Stimulated activated CD8-positive, alpha-beta memory T cell treated with anti-CD3 and anti-CD28 coated beads, Interleukin-15, amount 100 ng/mL, for 24 hours (primary cell): ENCODE data around the gene RNF14.
"Not testable (repeated sequence)": the region's sequence is repeated elsewhere in the genome, so short reads cannot be mapped to it uniquely, and the experiment has no call there.

Experiments
- DNase-seq: peaks from one replicate; pipeline ENCODE4 v3.0.0-alpha.2; 2020; ENCODE audit warnings: low read depth

The RNF14 gene

DNA sequence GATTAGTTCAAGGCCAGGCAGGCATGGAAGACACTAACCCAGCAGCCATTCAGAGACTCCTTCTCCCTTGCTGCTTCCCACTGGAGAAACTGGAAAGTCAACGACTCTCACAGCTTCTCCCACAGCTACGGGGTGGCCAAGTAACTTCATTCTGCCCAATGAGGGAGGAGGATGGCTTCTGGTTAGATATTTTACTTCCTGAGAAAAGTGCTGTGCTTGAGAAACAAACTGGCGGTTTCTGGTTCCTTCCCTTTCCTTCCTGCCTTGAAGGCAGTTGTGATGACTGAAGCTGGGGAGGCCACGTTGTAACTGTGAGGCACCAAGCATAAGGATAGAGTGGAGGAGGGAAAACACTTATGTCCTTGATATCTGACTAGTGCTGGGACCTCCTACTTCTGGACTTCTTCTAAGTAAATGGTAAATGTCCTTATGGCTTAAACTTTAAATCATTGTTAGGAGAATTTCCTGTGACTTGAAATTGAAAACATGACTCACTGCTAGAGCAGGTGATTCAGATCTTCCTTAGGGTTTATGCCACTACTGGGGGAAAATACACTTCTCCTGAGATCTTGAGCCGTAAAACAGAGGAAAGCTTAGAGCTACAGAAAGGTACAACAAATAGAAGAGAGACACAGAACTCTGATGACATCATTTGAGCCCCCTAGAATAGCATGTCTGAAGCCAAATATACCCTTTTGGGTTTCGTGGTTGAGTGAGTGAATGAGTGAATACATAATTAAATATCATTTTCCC lies 47.1 kb downstream of the RNF14 start:
- DNase-seq: no peak

DNA sequence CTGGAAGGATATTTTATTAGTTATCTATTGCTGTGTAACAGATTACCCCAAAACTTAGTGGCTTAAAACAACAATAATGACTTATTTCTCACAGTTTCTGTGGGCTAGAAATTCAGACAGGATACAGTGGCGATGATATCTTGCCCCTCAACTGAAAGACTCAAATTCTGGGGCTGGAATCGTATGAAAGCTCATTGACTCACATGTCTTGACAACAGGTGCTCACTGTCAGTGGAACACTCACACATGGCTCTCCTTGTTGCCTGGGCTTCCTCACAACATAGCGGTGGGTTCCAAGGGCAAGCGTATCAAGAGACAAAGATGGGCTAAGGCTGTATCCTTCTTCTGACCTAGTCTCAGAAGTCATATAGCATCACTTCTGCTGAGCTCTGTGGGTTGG lies 47.7 kb downstream of the RNF14 start:
- no peak for DNase-seq

DNA sequence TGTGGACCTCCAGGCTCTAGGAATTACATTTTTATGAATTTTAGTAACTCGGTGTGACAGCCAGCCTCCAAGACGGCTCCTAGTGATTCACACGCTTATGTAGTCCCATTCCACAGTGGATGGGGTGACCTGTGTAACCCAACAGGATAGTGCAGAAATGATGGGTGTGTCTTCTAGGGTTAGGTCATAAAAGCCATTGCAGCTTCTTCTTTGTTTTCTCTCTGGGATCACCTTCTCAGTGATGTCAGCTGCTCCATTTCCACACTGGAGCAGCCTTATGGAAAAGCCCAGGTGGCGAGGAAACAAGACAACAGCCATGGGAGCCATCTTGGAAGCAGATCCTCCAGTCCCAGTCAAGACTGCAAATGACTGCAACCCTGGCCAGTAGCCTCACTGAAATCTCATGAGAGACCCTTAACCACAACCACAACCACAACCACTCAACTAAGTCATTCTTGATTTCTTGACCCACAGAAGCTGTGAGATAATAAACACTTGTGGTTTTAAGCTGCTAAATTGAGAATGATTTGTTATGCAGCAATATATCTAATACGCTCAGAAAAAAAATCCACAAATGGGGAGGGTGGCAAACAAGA lies 49.0 kb downstream of the RNF14 start:
- no peak for DNase-seq

DNA sequence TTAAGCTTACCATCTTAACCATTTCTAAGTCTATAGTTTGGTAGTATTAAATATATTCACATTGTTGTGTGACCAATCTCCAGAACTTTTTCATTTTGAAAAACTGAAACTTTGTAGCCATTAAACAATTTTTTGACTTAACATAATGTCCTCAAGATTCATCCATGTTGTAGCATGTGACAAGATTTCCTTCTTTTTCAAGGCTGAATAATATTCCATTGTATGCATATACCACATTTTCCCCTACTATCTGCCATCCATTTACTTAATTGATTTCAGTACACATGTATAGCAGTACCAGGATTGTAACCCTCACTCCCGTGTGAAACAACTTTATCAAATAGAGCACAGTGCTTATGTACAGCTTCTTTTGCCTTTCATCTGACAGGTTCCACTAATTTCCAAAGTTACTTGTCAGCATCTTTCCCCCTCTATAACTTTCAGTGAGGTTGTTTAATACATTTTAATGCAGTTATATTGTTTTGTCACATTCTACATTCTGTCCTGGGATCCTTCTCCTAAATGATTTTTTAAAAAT lies 51.3 kb downstream of the RNF14 start:
- DNase-seq: no peak

DNA sequence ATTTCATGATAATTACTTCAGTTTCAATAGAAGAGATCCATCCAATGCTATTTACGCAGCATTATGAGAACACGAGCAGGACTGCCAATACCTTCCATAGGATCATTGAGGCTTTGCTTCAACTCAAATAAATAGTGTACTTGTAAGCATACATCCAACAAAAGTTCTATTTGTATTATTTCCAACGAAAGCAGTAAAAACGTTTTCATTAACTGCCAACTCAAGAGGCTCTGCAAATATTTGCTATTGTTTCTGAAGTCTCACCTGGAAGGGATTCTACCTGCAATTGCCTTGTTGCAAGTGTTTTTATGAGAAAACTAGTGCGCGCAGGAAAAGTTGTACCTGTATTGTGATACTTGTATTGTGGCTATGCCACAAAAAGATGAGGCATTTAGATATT lies 54.9 kb downstream of the RNF14 start:
- no peak for DNase-seq

DNA sequence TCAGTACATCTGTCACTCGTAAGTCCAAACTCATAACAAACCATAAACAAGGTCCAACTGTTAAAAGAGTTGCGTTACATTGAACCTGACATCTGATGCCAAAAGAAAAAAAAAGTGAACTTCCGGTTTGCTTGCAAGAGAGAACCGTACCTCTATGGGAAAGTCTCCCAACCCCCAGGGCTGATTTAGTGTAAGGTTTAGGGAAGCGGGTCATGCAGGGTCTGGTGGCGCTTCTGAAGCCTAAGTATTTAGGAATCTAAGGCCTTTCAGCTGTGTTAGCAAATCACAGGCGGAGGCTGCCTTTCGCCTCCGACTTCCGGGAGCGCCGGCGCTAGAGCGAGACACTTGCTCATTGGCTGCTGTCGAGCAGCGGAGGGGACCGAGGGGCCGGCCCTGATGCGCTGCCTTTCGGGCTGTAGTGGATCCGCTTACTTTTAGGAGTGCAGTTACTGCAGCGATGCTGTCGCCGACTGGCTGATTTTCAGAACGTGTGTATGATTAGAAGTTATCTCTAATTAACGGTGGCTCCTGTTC lies 55.9 kb downstream of the RNF14 start:
- peak; percentile 60 for DNase-seq

DNA sequence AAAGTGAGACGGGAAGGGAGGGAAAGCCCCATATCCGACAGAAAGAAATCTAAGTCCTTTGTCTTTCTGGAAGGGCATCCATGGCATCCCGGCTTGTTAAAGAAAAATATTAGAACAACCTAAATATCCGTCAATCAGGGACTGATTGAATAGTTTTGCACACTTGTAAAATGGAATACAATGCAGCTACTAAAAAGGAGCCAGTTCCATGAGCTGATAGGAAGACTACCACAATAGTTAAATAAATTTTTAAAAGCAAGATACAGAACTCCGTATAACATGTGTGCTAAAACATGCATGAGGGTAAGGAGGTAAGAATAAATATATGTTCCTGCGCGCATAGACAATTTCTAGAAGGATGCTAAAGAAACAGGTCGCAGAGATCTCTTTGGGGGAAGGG lies 56.7 kb downstream of the RNF14 start:
- no peak for DNase-seq

DNA sequence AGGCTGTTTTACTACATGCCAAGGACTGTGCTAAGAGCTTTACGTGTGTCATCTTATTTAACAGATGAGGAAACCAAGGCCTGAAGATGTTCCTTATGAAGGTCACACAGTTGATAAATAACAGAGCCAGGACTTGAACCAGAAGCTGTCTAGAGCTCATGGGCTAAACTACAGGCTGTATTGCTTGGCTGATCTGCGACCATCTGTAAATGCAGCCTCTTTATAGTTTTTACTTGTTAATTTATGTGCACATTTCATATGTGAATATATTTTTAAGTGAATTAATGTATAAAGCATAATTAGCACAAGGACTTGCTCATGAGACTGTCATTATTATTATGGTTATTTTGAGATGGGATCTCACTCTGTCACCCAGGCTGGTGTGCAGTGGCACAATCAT lies 63.2 kb downstream of the RNF14 start:
- no peak for DNase-seq

DNA sequence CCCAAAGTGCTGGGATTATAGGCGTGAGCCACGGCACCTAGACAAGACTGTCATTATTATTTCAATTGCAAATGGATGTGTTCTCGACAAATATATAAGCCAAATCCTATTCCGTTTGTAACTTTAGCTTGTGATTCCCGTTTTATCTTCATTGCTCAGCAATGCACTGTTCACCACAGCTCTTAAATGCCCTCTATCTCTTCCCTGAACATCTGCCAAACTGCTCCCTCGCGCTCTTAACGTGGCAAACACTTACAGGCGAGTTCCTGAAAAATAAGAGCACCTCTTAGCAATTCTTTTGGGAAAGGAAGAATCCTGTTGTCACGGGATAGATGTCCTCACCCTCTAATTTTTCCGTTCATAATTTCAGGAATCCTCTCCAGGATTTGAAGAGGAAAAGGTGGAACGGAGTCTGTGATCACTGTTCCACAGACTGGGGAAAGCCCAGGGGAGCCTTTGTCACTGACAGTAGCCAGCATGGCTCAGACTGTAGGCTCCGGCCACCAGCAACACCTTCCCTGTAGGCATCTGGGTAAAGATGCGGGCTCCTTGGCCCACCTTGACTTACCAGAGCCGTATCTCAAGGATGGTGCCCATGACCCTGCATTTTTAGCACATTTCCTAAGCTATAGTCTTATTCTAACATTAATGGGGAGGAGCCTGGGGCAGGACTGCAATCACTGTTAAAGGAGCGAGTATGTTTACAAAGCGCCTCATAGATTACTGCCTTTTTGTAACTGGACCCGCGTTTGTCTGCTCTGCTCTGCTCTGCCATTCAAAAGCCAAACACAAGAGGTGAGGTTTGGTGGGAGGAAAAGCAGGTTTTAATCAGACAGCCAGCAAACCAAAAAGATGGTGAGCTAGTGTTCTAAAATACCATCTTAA lies 64.1 kb downstream of the RNF14 start:
- no peak for DNase-seq

DNA sequence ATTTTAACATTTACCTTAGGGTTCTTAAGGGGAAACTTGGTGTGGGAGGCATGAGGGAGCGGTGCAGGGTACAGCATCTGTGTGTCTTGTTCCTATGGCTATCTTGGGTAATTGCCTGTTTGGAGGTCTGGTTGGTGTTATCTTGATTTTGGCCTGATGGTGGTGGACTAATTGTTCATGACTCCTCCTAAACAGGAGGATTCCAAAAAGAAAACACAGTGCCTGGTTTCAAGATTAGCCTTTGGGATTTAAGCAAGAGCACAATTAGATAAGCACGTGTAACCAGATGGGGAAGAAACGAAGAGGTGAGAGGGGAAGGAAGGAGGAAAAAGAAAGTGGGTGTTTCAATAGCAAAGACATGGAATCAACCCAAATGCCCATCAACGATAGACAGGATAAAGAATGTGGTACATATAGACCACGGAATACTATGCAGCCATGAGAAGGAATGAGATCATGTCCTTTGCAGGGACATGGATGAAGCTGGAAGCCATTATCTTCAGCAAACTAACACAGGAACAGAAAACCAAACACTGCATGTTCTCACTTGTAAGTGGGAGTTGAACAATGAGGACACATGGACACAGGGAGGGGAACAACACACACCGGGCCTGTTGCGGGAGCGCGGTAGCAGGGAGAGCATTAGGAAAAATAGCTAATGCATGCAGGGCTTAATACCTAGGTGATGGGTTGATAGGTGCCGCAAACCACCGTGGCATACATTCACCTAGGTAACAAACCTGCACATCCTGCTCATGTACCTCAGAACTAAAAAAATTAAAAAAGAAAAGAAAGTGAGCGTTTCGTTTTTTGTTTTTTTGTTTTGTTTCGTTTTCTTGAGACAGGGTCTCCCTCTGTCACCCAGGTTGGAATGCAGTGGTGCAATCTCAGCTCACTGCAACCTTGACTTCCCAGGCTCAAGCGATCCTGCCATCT lies 65.0 kb downstream of the RNF14 start:
- not testable (repeated sequence) for DNase-seq

DNA sequence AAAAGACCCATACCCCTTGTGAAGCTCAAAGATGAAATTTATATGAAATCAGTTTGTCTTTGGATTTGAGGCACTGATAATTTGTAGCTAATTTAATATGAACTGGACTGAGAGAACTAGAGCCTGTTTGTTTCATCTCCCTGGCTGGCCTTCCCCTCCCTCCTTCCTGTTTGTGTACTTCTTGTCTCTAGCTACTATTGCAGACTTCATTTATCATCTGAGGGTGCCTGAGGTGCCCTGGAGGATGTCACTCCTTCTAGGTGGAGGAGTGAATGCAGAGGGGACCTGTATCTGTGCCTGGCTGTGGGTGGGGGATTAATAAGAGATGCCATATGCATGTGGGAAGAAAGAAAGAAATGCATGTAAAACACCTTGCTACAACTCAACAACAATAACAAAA lies 66.1 kb downstream of the RNF14 start:
- no peak for DNase-seq

DNA sequence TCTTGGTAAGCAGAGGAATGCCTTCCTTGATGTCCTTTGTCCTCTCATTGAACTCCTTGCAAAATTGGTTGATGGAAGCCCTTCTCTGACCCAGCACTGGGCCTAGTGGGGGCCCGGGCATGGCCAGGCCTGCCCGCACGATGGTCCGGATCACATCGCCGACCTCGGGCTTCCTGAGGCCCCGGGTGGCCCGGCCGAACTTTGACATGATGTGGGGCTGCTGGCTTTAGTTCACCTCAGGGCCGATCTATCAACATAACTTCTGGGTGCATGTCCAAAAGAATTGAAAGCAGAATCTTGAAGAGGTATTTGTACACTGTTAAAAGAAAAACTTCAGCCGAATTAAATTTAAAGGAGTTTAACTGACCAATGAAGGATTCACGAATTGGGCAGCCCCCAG lies 68.0 kb downstream of the RNF14 start:
- no peak for DNase-seq

DNA sequence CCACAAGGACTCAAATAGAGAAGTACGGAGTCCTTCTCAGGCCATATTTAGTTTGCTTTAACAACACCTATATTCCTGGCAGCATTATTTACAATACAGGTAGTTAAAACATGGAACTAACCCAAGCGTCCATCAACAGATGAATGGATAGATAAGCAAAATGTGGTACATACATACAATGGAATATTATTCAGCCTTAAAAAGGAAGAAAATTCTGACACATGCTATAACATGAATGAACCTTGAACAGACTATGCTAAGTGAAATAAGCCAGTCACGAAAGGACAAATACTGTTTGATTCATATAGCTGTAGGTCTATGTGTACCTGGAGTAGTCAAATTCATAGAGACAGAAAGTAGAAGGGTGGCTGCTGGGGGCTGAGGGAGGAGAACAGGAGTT lies 68.7 kb downstream of the RNF14 start:
- not testable (repeated sequence) for DNase-seq

DNA sequence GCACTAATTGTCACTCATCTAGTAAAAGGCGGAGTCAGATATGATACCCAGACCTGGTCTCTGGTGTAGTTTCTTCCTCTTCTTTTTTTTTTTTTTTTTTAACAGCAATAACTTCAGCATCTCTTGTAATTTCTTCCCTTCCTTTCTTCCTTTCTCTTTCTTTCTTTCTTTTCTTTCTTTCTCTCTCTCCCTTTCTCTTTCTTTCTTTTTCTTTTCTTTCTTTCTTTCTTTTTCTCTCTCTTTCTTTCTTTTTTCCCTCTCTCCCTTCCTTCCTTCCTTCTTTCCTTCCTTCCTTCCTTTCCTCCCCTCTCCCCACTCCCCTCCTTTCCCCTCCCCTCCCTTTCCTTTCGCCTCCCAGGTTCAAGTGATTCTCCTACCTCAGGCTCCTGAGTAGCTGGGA lies 69.8 kb downstream of the RNF14 start:
- no peak for DNase-seq
